ENCODE measurements around the gene TNP1. TPM values are rescaled to one million over a fixed set of nuclear protein-coding genes. Genes with fewer than 3 reads are reported as not detected.

Gene TNP1
- total RNA-seq, 1 experiment from 2014 or later, result not detected

DNA sequence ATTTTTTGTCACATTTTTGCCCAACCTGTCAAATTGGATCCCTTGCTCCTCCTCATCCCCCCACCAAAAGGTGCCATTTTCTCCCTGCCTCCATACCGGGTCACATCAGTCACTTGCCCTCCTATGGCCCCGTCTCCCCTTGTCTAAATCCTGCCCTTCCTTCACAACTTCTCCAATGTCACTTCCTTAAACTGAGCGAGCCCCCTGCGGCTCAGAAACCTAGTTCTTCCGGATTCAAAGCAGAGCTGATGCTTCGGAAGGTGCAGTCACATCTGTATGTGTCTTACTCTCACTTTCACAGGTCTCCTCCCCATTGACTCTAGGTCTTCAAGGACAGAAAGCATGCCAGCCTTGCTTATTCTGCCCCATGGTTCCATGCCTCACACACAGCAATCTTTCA lies 22.1 kb downstream of the TNP1 start:
- intact Hi-C loops (cut with micrococcal nuclease), result no loop called here
- TF ChIP-seq, protein P1, sequence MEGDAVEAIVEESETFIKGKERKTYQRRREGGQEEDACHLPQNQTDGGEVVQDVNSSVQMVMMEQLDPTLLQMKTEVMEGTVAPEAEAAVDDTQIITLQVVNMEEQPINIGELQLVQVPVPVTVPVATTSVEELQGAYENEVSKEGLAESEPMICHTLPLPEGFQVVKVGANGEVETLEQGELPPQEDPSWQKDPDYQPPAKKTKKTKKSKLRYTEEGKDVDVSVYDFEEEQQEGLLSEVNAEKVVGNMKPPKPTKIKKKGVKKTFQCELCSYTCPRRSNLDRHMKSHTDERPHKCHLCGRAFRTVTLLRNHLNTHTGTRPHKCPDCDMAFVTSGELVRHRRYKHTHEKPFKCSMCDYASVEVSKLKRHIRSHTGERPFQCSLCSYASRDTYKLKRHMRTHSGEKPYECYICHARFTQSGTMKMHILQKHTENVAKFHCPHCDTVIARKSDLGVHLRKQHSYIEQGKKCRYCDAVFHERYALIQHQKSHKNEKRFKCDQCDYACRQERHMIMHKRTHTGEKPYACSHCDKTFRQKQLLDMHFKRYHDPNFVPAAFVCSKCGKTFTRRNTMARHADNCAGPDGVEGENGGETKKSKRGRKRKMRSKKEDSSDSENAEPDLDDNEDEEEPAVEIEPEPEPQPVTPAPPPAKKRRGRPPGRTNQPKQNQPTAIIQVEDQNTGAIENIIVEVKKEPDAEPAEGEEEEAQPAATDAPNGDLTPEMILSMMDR (IDR thresholded peaks at IDR 0.05; ENCODE audit: unreplicated experiment), result no peak
- BruUV-seq (replicated peaks), result no TSS peak
- H3K36me3 Mint-ChIP-seq (ENCODE audit: insufficient read depth, unreplicated experiment), result no peaks in the 10 kb centered on the region
- ChIA-PET POLR2A (interaction anchor here (0.7 kb wide), 1 partner anchor 78 kb away, joined by 3 read pairs; no protein-coding TSS in a partner anchor), CTCF (interaction anchor here (0.5 to 0.6 kb wide), 2 partner anchors 23 to 52 kb away, joined by 3 to 4 read pairs; no protein-coding TSS in a partner anchor)
- no peaks in the 10 kb centered on the region for H3K4me1 Mint-ChIP-seq (ENCODE audit: insufficient read depth, unreplicated experiment)
- no peak for DNase-seq (ENCODE audit: unreplicated experiment)
- no peak overlapping the region for H3K4me3 Mint-ChIP-seq (ENCODE audit: unreplicated experiment)
- H3K27ac Mint-ChIP-seq (ENCODE audit: low read depth, unreplicated experiment), result no peak overlapping the region
- H3K9me3 Mint-ChIP-seq (ENCODE audit: unreplicated experiment), result no peaks in the 10 kb centered on the region
- H3K27me3 Mint-ChIP-seq (ENCODE audit: insufficient read depth, unreplicated experiment), result peaks cover 46% of the 10 kb centered on the region

DNA sequence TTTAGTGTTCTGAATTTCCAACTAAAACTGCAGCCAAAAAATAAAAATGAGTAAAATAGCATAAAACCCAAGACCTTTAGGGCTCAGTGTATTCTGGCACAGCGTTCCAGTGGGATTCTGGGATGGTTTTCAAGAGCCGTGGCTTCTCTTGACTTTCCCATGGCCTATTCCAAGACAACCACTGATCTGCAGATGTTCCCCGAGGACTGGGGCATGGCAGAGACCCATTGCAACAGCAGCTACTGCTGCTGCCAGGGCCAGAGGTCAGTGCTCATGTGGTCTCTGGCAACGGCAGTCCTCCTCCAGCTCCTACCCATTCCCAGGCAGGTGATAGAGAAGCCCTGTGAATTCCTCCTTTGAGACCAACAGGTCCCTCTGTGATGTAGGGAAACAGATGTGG lies 26.8 kb downstream of the TNP1 start:
- H3K36me3 Mint-ChIP-seq (ENCODE audit: insufficient read depth, unreplicated experiment), result no peaks in the 10 kb centered on the region
- ChIA-PET CTCF (interaction anchor here (0.6 kb wide), 1 partner anchor 1069 kb away, joined by 4 read pairs; no protein-coding TSS in a partner anchor), POLR2A (no interaction called here)
- H3K4me1 Mint-ChIP-seq (ENCODE audit: insufficient read depth, unreplicated experiment), result no peaks in the 10 kb centered on the region
- DNase-seq (ENCODE audit: unreplicated experiment), result no peak
- no TSS peak for BruUV-seq (replicated peaks)
- intact Hi-C loops (cut with micrococcal nuclease), result no loop called here
- no peak overlapping the region for H3K4me3 Mint-ChIP-seq (ENCODE audit: unreplicated experiment)
- TF ChIP-seq, protein P1 (IDR thresholded peaks at IDR 0.05; ENCODE audit: unreplicated experiment), result no peak
- no peak overlapping the region for H3K27ac Mint-ChIP-seq (ENCODE audit: low read depth, unreplicated experiment)
- H3K27me3 Mint-ChIP-seq (ENCODE audit: insufficient read depth, unreplicated experiment), result peaks cover 45% of the 10 kb centered on the region
- H3K9me3 Mint-ChIP-seq (ENCODE audit: unreplicated experiment), result no peaks in the 10 kb centered on the region

DNA sequence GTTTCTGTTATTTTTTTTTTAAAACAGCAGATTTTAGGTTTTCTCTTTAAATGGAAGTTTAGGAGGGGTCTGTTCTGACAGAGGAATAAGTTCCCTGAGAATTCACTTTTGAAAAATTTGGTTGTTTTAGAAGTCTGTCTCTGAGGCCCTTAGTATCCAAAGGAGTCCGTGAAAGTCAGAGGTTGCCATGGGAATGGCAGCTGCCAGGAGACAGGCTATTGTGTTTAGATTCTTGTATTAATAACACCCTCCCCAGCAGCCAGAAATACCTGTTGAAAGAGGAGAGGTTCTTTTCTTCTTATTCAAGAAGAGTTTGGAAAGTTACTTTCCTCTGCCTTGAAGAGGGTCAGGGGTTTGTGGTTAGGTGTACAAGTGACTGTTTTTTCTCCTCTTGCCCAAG lies 29.5 kb downstream of the TNP1 start:
- BruUV-seq (replicated peaks), result no TSS peak
- Mint-ChIP-seq H3K9me3 (ENCODE audit: unreplicated experiment) (no peaks in the 10 kb centered on the region), H3K4me3 (ENCODE audit: unreplicated experiment) (no peak overlapping the region), H3K36me3 (ENCODE audit: insufficient read depth, unreplicated experiment) (no peaks in the 10 kb centered on the region), H3K27me3 (ENCODE audit: insufficient read depth, unreplicated experiment) (peaks cover 47% of the 10 kb centered on the region), H3K4me1 (ENCODE audit: insufficient read depth, unreplicated experiment) (no peaks in the 10 kb centered on the region), H3K27ac (ENCODE audit: low read depth, unreplicated experiment) (no peak overlapping the region)
- TF ChIP-seq, protein P1 (IDR thresholded peaks at IDR 0.05; ENCODE audit: unreplicated experiment), result no peak
- ChIA-PET POLR2A (interaction anchor here (0.7 kb wide), 1 partner anchor 19 kb away, joined by 3 read pairs; no protein-coding TSS in a partner anchor), CTCF (interaction anchor here (0.6 to 0.8 kb wide), 3 partner anchors 132 to 820 kb away, joined by 3 read pairs; no protein-coding TSS in a partner anchor)
- DNase-seq (ENCODE audit: unreplicated experiment), result no peak
- intact Hi-C loops (cut with micrococcal nuclease), result no loop called here

DNA sequence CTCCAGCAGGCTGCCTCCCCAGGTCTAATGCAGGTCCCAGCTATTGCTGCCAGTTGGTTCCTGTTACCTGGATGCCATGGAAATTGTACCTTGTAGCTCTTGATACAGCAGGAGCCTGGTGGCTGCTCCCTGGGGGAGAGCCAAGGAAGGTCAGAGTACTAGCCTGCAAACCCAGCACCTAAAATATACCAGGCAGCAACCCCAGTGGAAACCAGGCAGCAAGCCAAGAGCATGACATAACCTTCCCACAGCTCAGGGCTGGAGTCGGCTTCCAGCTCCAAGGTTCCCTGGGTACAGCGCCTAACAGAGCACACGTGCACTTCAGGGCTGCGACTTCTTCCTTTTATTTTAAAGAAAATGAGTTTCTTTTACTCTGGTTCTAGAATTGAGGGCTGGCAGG lies 30.3 kb downstream of the TNP1 start:
- DNase-seq (ENCODE audit: unreplicated experiment), result peak; percentile 68
- Mint-ChIP-seq H3K4me3 (ENCODE audit: unreplicated experiment) (no peak overlapping the region), H3K9me3 (ENCODE audit: unreplicated experiment) (no peaks in the 10 kb centered on the region), H3K36me3 (ENCODE audit: insufficient read depth, unreplicated experiment) (no peaks in the 10 kb centered on the region), H3K27me3 (ENCODE audit: insufficient read depth, unreplicated experiment) (peaks cover 51% of the 10 kb centered on the region), H3K4me1 (ENCODE audit: insufficient read depth, unreplicated experiment) (no peaks in the 10 kb centered on the region), H3K27ac (ENCODE audit: low read depth, unreplicated experiment) (no peak overlapping the region)
- CTCF ChIA-PET, result interaction anchor here (0.6 to 0.8 kb wide), 3 partner anchors 26 to 821 kb away, joined by 3 to 4 read pairs (median 3); no protein-coding TSS in a partner anchor
- BruUV-seq (replicated peaks), result no TSS peak
- intact Hi-C loops (cut with micrococcal nuclease), result no loop called here
- TF ChIP-seq, protein P1 (IDR thresholded peaks at IDR 0.05; ENCODE audit: unreplicated experiment), result no peak
- POLR2A ChIA-PET, result no interaction called here

Measured in MCF 10A (cell line).